Neural cell (in vitro differentiated cells): ENCODE data around the gene CMBL.

Experiments used
- MXI1 ChIP-seq: fragments of 450-650 bp; conservative IDR thresholded peaks from 2 replicates; pipeline ENCODE4 v1.6.1; 2014; ENCODE audit warnings: antibody characterized with exemption, mild to moderate bottlenecking; ENCODE audit not compliant: poor library complexity, severe bottlenecking
- TF ChIP-seq, protein P1 (sequence below): fragments of 450-650 bp; IDR thresholded peaks from 2 replicates; pipeline ENCODE4 v1.5.1; 2014; ENCODE audit warnings: antibody characterized with exemption, mild to moderate bottlenecking, moderate library complexity; ENCODE audit not compliant: poor library complexity, severe bottlenecking

- TF ChIP-seq MXI1 = no peak
- TF ChIP-seq, protein P1, sequence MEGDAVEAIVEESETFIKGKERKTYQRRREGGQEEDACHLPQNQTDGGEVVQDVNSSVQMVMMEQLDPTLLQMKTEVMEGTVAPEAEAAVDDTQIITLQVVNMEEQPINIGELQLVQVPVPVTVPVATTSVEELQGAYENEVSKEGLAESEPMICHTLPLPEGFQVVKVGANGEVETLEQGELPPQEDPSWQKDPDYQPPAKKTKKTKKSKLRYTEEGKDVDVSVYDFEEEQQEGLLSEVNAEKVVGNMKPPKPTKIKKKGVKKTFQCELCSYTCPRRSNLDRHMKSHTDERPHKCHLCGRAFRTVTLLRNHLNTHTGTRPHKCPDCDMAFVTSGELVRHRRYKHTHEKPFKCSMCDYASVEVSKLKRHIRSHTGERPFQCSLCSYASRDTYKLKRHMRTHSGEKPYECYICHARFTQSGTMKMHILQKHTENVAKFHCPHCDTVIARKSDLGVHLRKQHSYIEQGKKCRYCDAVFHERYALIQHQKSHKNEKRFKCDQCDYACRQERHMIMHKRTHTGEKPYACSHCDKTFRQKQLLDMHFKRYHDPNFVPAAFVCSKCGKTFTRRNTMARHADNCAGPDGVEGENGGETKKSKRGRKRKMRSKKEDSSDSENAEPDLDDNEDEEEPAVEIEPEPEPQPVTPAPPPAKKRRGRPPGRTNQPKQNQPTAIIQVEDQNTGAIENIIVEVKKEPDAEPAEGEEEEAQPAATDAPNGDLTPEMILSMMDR = no peak
Observed at GRCh38 chr5:10338686-10339057, 31.0 kb upstream of the CMBL start.
